ENCODE measurements around the gene FSTL5.
A peak's percentile ranks its signal among the peaks of the same experiment; 100 is the strongest.

Gene FSTL5

GRCh38 chr4:161919442-161920220 is 244.2 kb downstream of the FSTL5 start:
- H3K27ac ChIP-seq: no peak overlapping the region
- ChIA-PET POLR2A (ENCODE audit: low non-redundant PET) (no interaction called here), CTCF (no interaction called here)
- TF ChIP-seq, protein P1, sequence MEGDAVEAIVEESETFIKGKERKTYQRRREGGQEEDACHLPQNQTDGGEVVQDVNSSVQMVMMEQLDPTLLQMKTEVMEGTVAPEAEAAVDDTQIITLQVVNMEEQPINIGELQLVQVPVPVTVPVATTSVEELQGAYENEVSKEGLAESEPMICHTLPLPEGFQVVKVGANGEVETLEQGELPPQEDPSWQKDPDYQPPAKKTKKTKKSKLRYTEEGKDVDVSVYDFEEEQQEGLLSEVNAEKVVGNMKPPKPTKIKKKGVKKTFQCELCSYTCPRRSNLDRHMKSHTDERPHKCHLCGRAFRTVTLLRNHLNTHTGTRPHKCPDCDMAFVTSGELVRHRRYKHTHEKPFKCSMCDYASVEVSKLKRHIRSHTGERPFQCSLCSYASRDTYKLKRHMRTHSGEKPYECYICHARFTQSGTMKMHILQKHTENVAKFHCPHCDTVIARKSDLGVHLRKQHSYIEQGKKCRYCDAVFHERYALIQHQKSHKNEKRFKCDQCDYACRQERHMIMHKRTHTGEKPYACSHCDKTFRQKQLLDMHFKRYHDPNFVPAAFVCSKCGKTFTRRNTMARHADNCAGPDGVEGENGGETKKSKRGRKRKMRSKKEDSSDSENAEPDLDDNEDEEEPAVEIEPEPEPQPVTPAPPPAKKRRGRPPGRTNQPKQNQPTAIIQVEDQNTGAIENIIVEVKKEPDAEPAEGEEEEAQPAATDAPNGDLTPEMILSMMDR (conservative IDR thresholded peaks at IDR 0.05; ENCODE audit: low read depth): no peak
- no peak for DNase-seq (ENCODE audit: low spot score)

DNA sequence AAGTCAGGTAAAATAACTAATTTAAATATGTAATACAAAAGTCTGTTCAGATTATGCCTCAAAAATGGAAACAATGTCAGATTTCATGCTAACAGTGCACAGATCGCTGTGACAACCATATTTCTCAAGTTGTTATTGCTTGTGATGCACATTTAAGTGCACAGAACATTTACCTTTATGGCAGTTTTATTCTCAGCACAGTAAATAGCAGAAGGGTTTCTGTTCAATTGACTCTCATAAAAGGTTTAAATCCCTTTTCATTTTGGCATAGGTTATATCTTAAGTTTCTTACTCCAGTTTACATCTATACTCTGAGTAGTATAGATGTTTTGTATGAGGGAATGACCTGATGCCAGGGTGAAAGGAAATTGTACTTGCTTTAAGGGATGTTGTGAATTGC is 247.8 kb downstream of the FSTL5 start:
- no peak overlapping the region for H3K27ac ChIP-seq
- TF ChIP-seq, protein P1 (conservative IDR thresholded peaks at IDR 0.05; ENCODE audit: low read depth): no peak
- CTCF ChIA-PET: no interaction called here
- POLR2A ChIA-PET (ENCODE audit: low non-redundant PET): no interaction called here
- no peak for DNase-seq (ENCODE audit: low spot score)

- ChIA-PET CTCF (no interaction called here), POLR2A (ENCODE audit: low non-redundant PET) (no interaction called here)
- no peak for DNase-seq (ENCODE audit: low spot score)
- TF ChIP-seq, protein P1 (conservative IDR thresholded peaks at IDR 0.05; ENCODE audit: low read depth): no peak
- H3K27ac ChIP-seq: no peak overlapping the region
These were observed 256.2 kb downstream of the FSTL5 start for GRCh38 chr4:161907590-161907955.

DNA sequence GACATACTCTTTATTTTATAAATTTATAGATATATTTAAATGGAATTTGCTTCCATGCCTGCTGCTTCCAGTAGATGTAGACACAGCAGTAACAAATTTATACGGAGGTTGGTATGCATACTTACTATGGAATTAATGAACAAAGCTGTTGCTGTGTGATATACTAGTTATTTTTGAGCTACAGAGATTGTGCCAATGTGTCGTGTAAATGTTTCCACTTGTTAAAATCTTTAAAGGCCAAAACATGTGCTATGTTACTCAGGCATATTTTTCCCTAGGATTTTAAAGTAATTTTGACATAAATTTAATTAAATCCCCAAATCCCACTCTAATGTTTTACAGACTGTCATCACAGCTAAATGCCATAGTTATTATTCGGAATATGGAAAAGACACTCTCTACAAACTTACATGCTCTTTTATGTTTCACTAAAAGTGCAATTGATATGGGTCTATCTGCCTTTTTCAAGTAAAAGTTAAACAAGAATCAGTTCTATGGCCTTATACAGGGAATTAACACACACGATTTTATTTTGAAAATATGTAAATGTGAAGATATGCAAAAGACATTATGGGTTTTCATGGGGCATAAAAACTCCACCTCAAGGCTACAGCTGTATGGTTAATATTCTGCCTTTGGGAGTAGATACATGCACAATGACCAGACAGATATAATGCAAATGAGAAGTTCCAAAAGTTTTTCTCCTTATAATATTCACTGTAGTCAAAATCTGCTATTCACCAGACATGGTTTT is 256.8 kb downstream of the FSTL5 start:
- no peak for DNase-seq (ENCODE audit: low spot score)
- TF ChIP-seq, protein P1 (conservative IDR thresholded peaks at IDR 0.05; ENCODE audit: low read depth): no peak
- POLR2A ChIA-PET (ENCODE audit: low non-redundant PET): no interaction called here
- CTCF ChIA-PET: no interaction called here
- H3K27ac ChIP-seq: no peak overlapping the region

DNA sequence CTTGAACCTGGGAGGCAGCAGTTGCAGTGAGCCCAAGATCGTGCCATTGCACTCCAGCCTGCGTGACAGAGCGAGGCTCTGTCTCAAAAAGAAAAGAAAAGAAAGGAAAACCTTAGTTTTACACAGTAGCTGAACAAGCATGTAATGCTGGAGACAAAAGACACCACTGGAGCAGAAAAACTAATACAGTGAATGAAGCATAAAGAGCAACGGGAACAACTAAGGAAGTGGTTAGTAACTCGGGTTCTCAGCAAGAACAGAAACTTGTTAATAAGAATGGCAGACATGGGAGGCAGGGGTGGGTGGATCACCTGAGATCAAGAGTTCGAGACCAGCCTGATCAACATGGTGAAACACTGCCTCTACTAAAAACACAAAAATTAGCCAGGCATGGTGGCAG is 263.7 kb downstream of the FSTL5 start:
- DNase-seq (ENCODE audit: low spot score): no peak
- CTCF ChIA-PET: no interaction called here
- H3K27ac ChIP-seq: no peak overlapping the region
- POLR2A ChIA-PET (ENCODE audit: low non-redundant PET): no interaction called here
- TF ChIP-seq, protein P1 (conservative IDR thresholded peaks at IDR 0.05; ENCODE audit: low read depth): no peak

- POLR2A ChIA-PET (ENCODE audit: low non-redundant PET): no interaction called here
- CTCF ChIA-PET: no interaction called here
- H3K27ac ChIP-seq: peak overlapping the region; percentile 67
- TF ChIP-seq, protein P1 (conservative IDR thresholded peaks at IDR 0.05; ENCODE audit: low read depth): no peak
- peak; percentile 18 for DNase-seq (ENCODE audit: low spot score)
These were observed 269.2 kb downstream of the FSTL5 start for GRCh38 chr4:161894493-161895167.
